Activated T-cell treated with anti-CD3 and anti-CD28 coated beads, Interleukin-2, amount 50 U/mL, for 1 hour (primary cell): ENCODE results near the gene VDAC2.
"Not testable (repeated sequence)": the region's sequence is repeated elsewhere in the genome, so short reads cannot be mapped to it uniquely, and the experiment has no call there.

Experiments used
- DNase-seq: peaks from one replicate; pipeline ENCODE4 v3.0.0-alpha.2; 2020

VDAC2 gene

GRCh38 chr10:75210282-75211006, at the start of gene VDAC2:
Gene VDAC2, plus strand, starts transcription at chr10:75210796. Its CDS starts 363 bp downstream, at chr10:75211159.
- DNase-seq, result peak; percentile 99

GRCh38 chr10:75165684-75166622, 44.6 kb upstream of the VDAC2 start:
- DNase-seq, result no peak

GRCh38 chr10:75166623-75166972, 44.0 kb upstream of the VDAC2 start:
- DNase-seq, result no peak

- DNase-seq, result no peak
These were observed 42.3 kb upstream of the VDAC2 start for GRCh38 chr10:75168275-75168674.

- DNase-seq, result no peak
These were observed 40.4 kb upstream of the VDAC2 start for GRCh38 chr10:75170215-75170614.

GRCh38 chr10:75175046-75175445, 35.5 kb upstream of the VDAC2 start:
- no peak for DNase-seq

GRCh38 chr10:75176046-75176445, 34.5 kb upstream of the VDAC2 start:
- DNase-seq, result no peak

- DNase-seq, result no peak
These were observed 33.9 kb upstream of the VDAC2 start for GRCh38 chr10:75176736-75177135.

- DNase-seq, result no peak
These were observed 30.9 kb upstream of the VDAC2 start for GRCh38 chr10:75179657-75180177.

- no peak for DNase-seq
These were observed 30.0 kb upstream of the VDAC2 start for GRCh38 chr10:75180592-75180991.

GRCh38 chr10:75181073-75181472, 29.5 kb upstream of the VDAC2 start:
- no peak for DNase-seq

GRCh38 chr10:75186310-75186709, 24.3 kb upstream of the VDAC2 start:
- DNase-seq, result no peak

- peak; percentile 68 for DNase-seq
These were observed 22.6 kb upstream of the VDAC2 start for GRCh38 chr10:75187961-75188426.

GRCh38 chr10:75188522-75188921, 22.1 kb upstream of the VDAC2 start:
- not testable (repeated sequence) for DNase-seq

GRCh38 chr10:75189266-75190096, 21.1 kb upstream of the VDAC2 start:
- DNase-seq, result no peak

- no peak for DNase-seq
These were observed 18.6 kb upstream of the VDAC2 start for GRCh38 chr10:75191821-75192568.

- not testable (repeated sequence) for DNase-seq
These were observed 16.0 kb upstream of the VDAC2 start for GRCh38 chr10:75194625-75195024.

GRCh38 chr10:75195035-75195763, 15.4 kb upstream of the VDAC2 start:
- DNase-seq, result no peak

- no peak for DNase-seq
These were observed 13.5 kb upstream of the VDAC2 start for GRCh38 chr10:75197066-75197465.

GRCh38 chr10:75197906-75198305, 12.7 kb upstream of the VDAC2 start:
- DNase-seq, result no peak

GRCh38 chr10:75199949-75200348, 10.6 kb upstream of the VDAC2 start:
- not testable (repeated sequence) for DNase-seq
